A204.1 (cell line): Measurements from ENCODE around the gene FAIM.
"Not testable (repeated sequence)": the region's sequence is repeated elsewhere in the genome, so short reads cannot be mapped to it uniquely, and the experiment has no call there.

ENCODE experiments used
- FAIRE-seq: peaks from 2 replicates; lab custom pipeline; 2012; peaks lifted over from hg19 to GRCh38; lab: Jason Lieb, UNC

The FAIM gene

DNA sequence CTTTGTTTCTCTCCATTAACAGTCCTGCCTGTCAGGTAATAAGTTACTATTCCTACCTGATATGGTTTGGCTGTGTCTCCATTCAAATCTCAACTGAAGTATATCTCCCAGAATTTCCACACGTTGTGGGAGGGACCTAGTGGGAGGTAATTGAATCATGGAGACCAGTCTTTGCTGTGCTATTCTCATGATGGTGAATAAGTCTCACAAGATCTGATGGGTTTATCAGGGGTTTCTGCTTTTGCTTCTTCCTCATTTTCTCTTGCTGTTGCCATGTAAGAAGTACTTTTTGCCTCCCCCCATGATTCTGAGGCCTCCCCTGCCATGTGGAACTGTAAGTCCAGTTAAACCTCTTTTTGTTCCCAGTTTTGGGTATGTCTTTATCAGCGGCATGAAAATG, 6.9 kb upstream of the FAIM start:
- FAIRE-seq: not testable (repeated sequence)

DNA sequence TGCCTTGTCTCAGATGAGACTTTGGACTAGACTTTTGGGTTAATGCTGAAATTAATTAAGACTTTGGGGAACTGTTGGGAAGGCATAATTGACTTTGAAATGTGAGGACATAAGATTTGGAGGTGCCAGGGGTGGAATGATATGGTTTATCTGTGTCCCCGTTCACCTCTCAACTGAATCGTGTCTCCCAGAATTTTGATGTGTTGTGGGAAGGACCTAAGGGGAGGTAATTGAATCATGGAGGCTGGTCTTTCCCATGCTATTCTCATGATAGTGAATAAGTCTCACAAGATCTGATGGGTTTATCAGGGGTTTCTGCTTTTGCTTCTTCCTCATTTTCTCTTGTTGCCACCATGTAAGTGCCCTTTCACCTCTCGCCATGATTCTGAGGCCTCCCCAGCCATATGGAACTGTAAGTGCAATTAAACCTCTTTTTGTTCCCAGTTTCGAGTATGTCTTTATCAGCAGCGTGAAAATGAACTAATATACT, 4.4 kb upstream of the FAIM start:
- not testable (repeated sequence) for FAIRE-seq

DNA sequence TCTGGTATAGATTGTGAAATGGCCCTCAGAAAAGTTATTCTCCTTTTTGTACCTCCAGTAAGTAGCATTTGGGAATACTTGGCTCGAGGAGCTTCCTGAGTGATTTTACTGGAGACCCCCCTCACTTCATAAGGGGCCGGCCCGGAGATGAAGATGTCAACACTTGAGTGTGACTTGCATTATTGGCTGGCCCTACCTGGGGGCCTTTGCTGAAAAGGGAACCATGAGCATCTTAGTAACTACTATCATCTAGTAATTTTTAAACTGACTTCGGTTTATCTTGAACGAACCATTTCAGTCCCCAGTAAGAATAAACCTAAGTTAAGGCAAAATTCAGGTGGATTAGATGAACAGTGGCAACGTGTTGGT, 1.3 kb downstream of the FAIM start:
- FAIRE-seq: no peak

DNA sequence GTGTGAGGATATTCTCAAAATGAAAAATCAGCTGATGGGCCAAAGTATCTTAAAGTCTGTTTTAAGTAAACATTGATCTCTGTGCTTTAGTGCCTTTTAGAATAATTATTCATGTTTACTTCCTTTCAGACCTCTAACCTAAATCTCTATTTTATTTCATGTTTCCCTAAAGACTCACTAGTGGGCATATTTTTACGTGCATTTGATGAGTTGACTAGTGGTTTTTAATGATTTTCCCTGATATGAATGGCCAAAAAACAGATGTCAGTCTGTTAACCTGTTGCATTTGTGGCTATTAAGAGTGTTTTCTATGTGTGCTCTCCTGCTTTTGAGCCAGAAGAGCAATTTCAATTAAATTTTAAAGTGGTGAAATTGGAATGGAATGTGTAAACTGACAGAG, 6.9 kb downstream of the FAIM start:
- FAIRE-seq: no peak

DNA sequence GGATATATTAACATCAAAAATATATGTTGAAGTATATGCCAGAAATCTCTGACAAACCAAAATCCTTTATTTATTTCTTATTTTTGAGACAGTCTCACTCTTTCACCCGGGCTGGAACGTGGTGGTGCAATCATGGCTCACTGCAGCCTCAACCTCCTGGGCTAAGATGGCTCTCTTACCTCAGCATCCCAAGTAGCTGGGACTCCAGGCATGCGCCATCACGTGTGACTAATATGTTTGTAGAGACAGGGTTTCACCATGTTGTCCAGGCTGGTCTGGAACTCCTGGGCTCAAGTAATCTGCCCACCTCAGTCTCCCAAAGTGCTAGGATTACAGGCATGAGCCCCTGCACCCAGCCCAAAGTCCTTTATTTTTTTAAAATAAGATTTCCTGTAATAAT, 11.9 kb downstream of the FAIM start:
- FAIRE-seq: no peak

DNA sequence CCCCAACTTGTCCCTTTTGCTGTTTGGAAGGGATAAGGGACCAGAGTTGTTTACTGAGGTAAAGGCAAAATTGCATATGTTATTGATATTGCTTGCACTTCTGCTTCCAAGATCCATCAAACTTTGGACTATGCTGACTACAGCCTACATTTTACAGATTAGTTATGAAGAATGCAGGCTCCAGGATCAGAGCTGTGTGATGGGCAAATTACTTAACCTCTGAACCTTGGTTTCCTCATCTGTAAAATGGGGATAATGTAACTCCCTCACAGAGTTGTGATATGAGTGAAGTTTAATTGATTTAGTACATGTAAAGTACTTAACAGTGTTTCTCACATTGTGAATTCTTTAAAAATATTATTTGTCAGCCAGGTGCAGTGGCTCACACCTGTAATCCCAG, 15.9 kb downstream of the FAIM start:
- FAIRE-seq: no peak

DNA sequence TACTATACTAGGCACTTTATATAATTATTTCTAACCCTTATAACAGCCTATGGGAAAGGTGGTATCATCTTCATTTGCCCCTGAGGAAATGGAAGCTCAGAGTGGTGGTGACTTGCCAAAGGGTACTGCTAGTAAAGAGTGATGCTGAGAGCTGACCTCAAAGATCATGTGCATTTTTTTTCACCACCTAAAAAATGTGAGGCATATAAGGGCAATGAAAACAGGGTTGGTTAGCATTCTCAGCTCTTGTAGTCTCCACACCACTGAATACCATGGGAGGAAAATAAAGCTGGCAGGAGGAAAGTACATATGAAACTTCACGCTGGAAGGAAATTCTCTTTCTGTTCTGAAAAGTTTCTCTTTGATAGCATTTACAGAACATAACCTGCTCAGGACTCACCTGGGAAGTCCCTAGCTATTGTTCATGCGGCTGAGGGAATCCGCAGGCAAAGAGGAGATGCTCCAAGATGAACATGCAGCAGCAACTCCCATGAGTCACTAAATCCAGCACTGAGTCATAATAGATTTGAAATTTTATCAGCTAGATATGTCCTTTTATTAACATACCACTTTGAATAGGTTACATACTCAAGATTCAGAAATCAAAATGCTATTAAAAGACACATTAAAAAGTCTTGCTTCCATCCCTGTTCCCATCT, 17.3 kb downstream of the FAIM start:
- no peak for FAIRE-seq

DNA sequence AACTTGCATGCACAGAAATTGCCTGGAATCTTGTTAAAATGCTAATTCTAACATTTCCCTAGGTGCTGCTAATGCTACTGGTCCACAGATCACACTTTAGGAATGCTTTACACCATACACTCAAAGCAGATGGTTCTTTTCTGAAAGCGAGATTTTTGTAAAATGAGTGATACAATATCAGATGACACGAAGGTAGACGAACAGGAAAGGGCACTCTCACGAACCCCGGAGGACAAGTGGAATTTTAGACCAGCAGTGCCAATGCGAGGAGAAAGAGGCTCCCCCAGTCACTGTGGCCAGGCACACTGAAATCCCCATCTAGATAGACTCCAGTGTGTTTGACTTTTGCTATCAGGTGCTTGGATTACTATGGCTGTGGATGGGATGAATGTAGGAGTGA, 21.0 kb downstream of the FAIM start:
- no peak for FAIRE-seq

DNA sequence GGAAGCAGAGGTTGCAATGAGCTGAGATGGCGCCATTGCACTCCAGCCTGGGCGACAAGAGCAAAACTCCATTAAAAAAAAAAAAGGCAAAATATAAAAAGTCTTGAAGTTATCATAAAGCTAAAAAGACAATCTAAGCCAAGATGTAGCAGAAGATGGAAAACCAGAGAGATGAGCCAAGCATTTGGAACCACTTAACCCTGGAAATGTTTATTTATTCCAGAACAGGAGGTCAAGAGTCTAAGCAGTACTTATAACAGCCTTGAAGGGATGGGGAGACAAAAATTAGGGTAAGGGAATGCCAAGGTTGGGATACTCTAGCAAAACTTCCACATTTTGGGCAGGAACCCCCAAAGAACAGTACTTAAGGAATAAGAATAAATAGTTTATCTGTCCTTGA, 30.1 kb downstream of the FAIM start:
- FAIRE-seq: no peak

DNA sequence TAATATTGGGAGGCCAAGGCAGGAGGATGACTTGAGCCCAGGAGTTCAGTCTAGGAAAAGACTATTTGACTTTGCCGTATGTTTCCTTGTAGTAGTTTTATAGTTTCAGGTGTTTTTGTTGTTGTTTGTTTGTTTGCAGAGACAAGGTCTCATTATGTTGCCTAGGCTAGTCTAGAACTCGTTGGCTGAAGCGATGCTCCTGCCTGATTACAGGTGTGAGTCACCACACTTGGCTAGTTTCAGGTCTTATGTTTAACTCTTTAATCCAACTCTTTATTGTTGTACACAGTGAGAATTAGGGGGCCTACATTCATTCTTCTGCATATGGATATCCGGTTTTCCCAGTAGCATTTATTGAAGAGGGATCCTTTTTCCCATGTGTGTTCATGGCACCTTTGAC, 32.0 kb downstream of the FAIM start:
- FAIRE-seq: no peak

DNA sequence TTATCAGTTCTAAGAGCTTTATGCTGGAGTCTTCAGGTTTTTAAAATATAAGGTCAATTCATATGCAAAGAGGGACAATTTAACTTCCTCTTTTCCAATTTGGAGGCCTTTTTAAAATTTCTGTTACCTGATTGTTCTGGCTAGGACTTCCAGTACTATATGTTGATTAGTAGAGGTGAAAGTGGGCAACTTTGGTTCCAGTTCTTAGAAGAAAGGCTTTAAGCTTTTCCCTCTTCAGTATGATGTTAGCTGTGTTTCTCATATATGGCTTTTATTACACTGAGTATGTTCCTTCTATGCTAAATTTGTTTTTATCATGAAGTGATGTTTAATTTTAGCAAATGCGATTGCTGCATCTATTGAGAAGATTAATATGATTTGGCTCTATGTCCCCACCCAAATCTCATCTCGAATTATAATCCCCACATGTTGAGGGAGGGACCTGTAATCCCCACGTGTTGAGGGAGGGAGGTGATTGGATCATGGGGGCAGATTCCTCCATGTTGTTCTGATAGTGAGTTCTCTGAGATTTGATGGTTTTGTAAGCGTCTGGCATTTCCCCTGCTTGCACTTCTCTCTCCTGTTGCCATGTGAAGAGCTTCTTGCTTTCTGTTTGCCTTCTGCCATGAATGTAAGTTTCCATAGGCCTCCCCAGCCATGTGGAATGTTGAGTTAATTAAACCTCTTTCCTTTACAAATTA, 33.8 kb downstream of the FAIM start:
- no peak for FAIRE-seq

DNA sequence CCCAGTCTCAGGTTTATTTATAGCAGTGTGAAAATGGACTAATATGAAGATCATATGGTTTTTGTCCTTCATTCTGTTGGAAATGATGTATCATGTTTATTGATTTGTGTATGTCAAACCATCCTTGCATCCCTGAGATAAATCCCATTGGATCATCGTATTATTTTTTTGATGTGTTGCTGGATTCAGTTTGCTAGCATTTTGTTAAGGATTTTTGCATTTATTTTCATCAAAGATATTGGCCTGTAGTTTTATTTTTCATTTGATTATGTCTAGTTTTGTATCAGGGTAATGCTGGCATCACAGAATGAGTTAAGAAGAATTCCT, 34.3 kb downstream of the FAIM start:
- FAIRE-seq: no peak

DNA sequence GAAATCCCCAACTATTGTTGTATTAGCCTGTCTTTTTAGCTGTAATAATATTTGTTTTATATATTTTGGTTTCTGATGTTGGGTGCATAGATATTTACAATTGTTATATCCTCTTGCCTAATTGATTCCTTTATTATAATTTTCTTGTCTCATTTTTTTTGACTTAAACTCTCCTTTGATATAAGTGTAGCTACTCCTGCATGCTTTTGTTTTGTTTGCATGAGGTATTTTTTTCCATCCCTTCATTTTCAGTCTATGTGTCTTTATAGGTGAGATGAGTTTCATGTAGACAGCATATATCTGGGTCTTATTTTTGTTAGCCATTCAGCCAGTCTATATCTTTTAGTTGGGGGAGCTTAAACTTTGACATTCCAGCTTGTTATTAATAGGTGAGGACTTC, 37.4 kb downstream of the FAIM start:
- FAIRE-seq: no peak

DNA sequence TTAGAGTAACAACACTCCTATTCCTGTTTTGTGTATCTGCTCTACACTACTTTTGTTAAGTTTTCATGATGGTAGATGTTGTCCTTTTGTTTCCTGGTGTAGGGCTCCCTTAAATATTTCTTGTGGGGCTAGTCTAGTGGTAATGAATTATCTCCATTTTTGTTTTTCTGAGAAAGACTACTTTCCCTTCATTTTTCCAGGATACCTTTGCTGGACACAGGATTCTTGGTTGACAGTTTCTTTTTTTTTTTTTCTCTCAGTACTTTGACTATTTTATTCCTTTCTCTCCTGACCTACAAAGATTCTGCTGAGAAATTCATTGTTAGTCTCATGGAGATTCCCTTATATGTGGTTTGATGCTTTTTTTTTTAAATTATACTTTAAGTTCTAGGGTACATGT, 37.9 kb downstream of the FAIM start:
- FAIRE-seq: no peak

DNA sequence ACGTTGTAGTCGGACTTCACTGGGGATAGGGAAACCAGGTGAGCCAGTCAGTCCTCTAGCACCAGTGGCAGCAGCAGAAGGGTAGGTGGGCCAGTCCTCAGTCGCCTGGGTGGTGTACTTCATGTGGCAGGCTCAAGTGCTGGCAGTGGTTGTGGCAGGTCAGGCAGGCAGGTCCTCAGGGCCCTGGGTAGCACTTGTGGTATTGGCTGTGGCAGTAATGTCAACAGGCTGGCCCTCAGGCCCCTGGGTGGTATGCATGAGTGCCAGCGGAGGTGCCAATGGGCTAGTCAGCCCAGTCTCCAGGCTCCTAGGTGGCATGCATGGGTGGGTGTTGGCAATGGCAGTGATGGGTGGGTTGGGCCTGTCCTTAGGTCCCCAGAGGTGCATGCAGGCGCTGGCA, 40.6 kb downstream of the FAIM start:
- FAIRE-seq: no peak

DNA sequence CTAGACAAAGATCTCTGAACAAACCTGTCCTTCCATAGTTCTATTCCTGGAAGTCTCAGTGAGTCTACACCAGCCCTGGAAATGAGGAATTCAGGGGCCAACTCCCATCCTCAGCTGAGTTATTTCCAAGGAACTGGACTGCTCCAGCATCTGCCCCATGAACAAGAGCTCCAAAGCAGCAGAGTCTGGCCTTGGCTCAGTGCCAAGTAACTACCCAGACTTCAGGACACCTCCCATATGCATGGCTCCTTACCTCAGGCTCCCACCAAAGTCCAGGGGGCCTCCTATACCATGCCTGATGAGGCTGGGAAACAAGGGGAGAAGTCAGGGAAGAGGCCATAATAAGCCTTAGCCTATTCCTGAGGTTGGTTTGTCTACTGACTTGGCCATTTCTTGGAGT, 45.0 kb downstream of the FAIM start:
- FAIRE-seq: no peak

DNA sequence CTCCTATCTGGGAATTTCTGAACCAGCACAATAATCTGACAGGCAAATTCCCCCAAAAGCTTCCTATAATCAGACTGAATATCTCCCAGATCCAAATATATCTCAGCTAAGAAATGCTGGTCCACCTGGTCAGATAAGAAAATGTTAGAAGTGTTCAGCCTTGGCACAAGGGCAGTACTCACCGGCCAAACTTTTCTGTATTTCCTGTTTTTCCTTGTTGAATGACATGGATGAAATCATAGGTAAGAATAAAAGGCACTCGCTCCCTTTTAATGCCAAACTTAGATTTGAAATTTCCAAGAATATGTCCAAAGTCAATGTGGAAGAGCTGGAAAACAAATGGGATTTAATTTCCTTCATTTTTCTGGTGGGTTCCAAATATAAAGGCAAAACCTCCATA, 48.9 kb downstream of the FAIM start:
- no peak for FAIRE-seq

DNA sequence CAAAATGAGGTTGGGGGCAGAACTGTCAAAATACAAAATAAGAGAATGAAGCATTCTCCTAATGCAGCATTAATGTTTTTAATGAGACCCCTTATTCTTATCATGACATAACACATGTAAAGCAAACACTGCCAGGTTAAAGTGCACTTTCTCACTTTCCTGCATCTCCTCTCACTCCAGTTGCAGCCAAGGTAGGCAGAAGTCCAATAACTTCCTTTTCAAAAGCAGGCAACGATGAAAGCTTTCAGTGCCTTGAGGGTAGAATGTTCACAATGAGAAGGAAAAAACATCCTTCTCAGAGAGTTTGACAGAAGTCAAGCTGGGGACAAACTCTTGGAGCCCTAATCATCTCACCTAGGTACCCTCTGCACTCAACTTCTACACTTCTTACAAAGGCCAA, 59.5 kb downstream of the FAIM start:
- FAIRE-seq: no peak

DNA sequence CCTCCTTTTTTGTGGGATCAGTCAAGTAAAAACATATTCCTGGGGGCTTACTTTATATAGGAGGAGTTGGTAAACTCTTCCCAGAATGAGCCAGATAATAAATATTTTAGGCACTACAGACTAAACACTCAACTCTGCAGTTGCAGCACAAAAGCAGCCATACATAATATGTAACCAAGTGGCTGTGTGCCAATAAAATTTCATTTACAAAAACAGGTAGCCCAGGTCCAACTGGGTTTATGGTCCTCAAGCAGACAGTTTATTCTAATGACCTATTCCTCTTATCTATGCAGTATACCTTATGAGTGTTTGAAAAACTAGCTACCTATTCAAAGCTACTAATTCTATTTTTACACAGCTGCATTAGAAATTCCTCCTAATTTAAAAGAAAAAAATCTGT, 61.8 kb downstream of the FAIM start:
- no peak for FAIRE-seq

DNA sequence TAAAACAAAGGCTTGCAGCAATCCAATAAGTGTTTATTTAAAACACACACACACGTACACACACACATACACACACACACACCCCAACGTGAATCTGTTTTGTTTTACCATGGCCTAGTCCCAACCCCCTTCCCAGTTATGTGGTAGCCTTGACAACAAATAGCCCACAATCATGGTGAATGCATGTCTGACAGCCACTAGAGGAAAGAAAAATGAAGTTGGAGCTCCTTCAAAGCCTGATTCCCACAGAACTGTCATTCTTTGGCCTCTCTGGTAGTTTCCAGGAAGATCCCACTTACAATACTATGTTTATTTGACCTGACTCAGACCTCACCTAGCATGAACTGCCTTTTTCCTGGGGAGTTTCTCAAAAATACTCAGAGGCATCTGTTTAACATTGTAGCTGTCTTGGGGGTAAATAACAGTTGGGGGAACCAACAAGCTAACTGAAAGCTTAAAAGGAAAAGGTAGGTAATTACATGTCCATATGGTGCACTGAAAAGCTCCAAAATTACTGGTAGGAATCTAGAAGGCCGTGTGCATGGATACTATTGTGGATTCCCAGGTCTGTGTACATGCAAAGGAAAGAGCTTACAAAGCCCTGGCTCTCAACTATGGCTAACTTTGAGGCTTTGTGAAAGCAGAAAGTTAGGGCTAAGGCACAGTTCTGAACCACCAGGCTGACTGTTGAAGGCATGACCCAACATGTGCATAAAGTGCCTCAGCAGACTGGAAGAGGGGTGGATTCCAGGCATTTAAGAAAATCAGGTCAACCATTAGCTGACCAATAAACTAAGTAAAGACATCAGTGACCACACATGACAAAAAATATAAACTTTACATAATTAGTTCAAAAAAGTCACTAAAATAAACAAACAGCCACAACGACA, 65.3 kb downstream of the FAIM start:
- no peak for FAIRE-seq

DNA sequence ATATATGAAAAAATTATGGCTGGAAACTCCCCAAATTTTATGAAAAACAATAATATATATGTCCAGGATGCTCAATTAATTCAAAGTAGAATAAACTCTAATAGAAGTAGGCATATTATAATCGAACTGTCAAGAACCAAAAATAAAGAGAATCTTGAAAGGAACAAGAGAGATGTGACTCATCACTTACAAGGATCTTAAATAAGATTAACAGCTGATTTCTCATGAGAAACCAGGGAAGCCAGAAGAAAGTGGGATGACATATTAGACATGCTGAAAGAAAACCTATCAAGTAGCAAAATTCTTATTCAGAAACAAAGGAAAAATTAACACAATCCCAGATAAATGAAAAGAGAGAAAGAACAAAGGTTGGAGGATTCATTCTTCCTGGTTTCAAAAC, 66.8 kb downstream of the FAIM start:
- no peak for FAIRE-seq

DNA sequence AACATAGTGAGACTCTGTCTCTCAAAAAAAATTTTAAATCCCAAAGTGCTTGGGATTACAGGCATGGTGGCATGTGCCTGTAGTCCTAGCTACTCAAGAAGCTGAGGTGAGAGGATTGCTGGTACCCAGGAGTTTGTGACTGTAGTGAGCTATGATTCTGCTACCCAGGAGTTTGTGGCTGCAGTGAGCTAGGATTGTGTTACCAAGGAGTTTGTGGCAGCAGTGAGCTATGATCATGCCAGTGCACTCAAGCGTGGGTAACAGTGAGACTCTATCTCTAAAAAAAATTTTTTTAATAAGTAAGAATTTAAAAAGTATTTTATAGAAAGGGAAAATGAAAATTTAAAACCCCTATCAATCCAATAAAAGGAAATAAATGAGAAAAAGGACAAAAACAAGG, 69.5 kb downstream of the FAIM start:
- no peak for FAIRE-seq

DNA sequence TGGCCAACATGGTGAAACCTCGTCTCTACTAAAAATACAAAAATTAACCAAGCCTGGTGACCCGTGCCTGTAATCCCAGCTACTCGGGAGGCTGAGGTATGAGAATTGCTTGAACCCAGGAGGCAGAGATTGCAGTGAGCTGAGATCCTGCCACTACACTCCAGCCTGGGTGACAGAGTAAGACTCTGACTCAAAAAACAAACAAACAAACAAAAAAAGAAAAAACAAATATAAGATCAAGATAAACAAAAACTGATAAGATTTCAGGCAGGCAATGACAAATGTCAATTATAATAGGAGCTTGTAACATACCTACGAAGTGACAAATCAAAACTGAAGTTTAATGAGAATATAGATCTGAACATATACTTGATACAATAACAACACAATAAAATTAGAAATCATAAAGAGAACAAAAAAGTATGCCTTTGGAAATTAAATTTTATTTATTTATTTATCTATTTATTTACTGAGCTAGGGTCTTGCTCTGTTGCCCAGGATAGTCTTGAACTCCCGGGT, 70.4 kb downstream of the FAIM start:
- FAIRE-seq: peak; percentile 29
